GM19397 (cell line): ENCODE results near the gene LINC00237.

Experiments used
- ATAC-seq: cut with Tn5 transposase; IDR thresholded peaks from one replicate; pipeline ENCODE4 v1.9.1; 2021; ENCODE audit warnings: mild to moderate bottlenecking, moderate library complexity; ENCODE audit not compliant: unreplicated experiment

LINC00237 gene

GRCh38 chr20:21106171-21107017, at the start of gene LINC00237:
Gene LINC00237 (minus strand): TSS chr20:21106358.
- no peak for ATAC-seq

GRCh38 chr20:21155268-21155667, 49.1 kb upstream of the LINC00237 start:
- ATAC-seq, result no peak

DNA sequence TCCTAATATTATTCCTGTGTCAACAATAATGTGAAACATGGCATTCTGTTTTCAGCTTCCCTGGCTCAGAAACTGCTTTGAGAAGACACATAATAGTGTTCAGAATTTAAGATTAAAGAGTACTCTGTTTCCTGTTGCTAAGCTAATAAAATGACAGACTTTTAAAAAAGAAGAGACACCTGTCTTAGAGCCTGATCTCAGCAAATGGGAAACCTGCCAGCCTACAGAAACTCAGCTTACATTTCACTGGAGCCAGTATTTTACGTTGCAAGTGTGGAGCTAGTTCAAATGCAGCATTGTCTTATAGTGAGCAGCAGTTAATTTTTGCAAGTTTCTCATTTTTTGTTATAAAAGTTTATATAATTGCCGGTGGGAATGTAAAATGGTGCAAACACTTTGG, 48.5 kb upstream of the LINC00237 start:
- no peak for ATAC-seq

GRCh38 chr20:21151791-21152190, 45.6 kb upstream of the LINC00237 start:
- ATAC-seq, result no peak

DNA sequence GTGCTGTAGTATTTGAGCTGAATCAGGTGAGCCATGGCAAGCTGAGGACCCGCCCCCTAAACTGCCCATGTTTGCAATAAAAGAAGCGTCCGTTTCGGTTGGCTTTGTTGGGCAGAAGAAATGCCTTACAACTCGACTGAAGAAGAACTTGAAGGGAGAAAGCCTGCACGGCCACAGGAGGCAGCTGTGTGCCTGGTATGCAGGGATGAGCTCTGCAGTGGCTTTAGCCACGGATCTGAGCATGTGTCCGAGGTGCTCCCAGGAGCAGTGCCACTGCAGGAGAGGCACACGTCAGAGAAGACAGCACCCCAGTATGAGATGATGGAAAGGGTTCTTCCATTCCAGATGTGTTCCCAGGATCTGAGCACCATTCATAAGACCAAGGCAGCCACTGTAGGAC, 43.2 kb upstream of the LINC00237 start:
- no peak for ATAC-seq

DNA sequence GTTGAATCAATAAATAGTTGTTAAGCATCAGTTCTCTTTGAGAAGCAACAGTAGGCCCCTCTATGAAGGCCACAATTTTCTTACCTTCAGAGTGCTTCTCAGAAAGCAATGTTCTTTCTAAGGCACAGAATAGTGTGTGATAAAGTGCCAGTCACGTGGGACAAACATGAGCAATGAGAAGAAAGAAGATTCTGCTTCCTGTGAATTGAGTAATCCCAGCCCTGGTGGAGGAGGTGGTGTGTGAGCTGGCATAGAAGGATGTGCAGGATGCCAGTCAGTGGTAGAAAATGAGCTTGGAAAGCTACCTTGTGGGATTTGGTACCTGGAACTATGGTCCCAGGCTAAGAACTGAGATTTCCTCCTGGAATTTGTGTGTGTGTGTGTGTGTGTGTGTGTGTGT, 41.4 kb upstream of the LINC00237 start:
- no peak for ATAC-seq

DNA sequence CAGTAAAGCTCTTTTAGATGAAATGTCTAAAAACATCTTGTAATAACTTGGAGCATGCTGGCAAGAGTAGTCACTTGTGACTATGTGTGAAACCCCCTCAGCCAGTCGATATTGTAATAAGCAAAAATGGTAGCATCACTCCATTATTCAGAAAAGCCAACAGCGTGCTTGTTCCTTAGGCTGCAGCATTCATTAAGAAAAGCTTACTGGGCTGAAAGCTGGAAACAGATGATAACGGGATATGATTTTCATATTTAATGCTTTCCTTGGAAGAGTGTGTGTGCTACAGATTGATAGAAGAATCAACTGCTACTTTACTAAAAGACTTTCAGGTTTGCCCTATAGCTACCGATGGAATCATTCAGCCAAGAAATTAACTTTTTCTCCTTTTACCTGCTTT, 40.1 kb upstream of the LINC00237 start:
- ATAC-seq, result no peak

DNA sequence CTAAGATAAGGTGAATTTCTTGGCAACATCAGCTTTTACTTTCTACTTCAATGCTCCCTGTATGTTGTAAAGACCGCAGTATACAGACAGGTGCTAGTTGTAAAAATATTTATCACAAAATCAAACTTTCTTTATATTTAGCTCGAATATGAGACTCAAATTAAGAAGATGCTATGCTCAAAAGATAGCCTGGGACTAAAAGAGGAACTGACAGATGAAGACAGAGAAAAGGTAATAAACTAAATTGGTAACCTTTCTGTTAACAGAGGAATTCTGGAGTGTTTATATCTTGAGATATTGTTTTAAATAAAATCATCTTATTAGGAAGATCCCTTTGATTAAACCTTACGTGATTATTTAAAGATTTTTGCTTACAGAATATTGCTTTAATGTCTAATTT, 39.3 kb upstream of the LINC00237 start:
- no peak for ATAC-seq

DNA sequence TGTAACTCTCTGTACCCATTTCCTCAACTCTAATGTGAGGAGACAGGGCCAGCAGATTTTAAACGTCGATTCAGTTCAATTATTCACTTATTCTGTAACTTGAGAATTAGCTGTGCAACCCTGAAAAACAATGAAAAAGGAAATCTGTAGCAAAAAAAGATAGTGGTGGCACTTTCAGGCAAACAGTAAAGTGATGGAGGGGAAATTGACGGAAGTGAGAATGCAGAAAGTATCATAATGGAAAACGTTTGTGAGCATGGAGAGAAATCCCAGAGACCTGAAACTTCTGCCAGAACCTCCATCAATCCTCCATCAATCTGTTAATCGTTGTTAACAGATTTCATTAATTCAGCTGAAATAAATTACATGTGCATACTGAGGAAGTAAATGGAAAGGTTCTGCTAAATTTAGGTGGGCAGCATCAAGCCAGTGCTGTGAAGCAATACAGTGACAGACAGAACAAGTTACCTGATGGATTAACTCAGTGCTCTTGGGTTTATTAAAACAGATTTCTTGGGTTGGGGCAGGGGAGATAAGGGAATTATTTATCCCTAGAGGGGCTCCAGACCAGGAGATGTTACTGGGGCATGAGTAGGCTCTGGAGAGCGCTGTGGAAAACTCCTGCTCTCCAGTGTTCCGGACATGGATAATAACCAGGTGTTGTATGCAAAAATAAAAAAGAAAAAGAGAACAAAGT, 37.2 kb upstream of the LINC00237 start:
- no peak for ATAC-seq

DNA sequence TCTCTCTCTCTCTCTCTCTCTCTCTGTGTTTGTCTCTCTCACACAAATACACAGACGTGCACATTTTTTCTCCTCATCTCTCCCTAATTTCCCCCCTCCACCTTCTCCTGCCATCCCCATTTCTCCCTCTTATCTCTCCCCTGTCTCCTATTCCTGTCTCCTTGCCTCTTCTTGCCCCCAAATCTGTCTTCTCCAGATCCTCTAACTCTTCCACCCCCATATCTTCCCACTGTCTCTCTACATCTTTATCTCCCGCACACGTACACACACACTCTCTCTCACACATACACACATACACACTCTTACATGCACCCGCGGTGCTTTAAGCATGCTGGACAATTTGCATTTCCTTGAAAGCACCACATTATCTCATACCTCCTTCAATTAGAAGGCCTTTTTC, 35.7 kb upstream of the LINC00237 start:
- no peak for ATAC-seq

- no peak for ATAC-seq
Observed at GRCh38 chr20:21139881-21140566, 33.9 kb upstream of the LINC00237 start.

- ATAC-seq, result no peak
Observed at GRCh38 chr20:21137078-21137477, 30.9 kb upstream of the LINC00237 start.

DNA sequence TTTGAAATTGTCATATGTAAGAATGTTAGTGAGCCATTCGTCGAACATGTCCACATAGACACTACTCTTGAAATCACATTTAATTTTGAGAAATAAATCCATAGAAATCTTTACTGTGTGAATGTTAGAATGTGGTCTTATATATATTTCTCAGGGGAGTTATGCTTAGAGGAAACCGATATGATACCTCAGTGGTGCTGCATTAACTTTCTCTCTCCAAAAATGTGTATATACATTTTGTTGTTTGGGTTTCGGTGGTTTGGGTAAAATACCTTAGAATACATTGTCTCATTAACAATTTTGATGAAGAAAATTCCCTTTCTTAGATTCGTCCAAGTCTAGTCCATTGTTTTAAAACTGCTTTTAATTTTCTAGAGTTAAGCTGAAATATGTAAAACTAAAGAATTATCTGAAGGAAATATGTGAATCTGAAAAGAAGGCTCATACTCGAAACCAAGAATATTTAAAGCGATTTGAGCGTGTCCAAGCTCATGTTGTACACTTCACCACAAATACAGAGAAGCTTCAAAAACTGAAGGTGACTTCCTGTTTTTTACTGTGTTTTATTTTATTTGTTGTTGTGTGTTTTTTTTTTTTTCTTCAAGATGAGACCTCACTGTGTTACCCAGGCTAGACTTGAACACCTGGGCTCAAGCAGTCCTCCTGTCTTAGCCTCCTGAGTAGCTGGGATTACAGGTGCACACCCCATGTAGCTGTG, 30.0 kb upstream of the LINC00237 start:
- ATAC-seq, result no peak

DNA sequence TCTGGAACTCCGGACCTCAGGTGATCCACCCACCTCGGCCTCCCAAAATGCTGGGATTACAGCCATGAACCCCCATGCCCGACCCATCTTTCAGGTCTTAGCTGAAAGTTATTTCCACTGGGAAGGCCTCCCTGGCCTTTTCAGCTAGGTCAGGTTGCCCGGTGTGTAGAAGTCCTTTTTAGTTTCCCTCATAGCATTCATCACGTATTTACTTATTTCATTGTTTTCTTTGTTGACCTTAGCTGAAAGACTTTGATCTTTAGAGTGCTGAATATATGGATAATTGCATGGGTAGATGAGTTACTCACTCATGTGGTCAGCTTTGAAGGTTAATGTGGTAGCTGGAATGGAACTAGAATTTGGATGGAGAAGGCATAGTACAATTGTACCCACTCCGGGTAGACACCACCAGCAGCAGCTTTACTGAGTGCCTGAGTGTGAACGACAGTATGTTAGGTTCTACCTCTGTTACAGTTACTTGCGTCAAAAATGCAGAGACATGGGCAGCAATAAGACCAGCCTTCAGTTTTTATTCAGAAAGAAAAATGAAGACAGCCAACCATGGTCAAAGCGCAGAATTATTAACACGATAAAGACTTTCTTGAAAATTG, 28.8 kb upstream of the LINC00237 start:
- no peak for ATAC-seq

GRCh38 chr20:21133917-21134622, 27.9 kb upstream of the LINC00237 start:
- no peak for ATAC-seq

- ATAC-seq, result no peak
Observed at GRCh38 chr20:21133404-21133803, 27.2 kb upstream of the LINC00237 start.

DNA sequence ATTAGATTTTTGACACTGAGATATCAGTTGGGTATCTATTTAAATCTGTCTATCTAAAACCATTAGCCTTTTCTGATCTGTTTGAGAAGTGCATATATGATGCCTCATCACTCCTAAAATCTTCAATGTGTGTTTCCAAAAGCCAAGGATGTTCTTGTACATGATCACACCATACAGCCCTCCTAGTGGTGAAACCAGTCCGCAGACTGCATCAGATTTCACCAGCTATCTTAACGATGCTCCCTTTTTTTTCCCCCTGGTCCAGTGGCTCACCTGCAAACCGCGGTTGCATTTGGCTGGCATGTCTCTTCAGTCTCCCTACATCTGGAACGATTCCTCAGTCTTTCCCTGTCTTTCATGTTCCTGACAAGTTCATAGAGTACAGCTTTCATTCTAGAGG, 23.7 kb upstream of the LINC00237 start:
- ATAC-seq, result no peak

DNA sequence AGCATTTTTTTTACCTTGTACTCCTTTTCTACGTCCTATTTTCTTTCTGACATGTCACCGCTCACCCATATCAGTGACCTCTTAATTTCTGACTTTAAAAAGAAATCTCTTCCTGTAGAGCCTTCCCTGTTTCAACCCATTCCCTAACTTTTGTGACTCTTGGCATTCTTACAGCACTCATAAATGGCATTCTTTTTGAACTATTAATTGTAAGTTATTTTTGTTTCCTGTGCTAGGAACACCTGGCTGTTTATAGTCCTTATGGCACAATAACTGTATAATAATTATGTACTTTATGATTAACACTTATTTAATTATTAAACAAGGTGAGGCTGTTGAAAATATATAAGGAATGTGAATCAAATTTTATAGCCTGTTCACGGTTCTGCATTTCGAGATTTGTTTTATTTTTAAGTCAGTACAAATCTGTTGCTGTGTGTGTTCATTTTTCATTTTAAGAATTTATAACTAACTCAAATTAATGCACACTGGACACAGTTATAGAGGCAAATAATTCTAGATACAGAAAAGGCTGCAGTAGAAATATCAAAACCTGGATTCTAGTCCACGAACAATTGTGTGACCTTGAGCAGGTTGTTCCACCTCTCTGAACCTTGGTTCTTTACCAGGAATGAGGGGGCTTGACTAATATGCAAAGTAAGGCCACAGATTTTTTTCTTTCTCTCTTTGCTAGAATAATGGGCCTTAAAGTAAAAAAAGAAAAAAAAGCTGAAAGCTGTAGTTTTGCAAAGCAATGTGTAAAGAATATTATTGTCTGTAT, 21.2 kb upstream of the LINC00237 start:
- ATAC-seq, result no peak

DNA sequence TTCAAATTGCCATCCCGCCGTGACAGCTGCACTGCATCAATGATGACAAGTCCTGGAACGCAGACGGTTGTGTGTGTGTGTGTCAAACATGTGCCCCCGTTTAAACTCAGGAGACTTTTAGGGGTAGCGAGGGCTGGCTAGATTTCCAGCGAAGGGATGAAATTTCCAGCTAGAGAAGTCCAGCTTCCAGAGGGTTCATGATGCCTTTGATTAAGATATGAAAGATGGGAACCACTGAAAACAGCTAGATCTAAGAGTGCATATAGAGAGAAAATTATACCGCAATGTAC, 20.4 kb upstream of the LINC00237 start:
- no peak for ATAC-seq
